HG03159 (cell line): ENCODE results near the gene PGF.

ENCODE experiments used
- ATAC-seq: cut with Tn5 transposase; IDR thresholded peaks from one replicate; pipeline ENCODE4 v1.9.1; 2021; ENCODE audit warnings: mild to moderate bottlenecking, moderate library complexity; ENCODE audit not compliant: unreplicated experiment

The PGF gene

GRCh38 chr14:74905595-74906142 lies 49.7 kb downstream of the PGF start:
- ATAC-seq: no peak

GRCh38 chr14:74904635-74905503 lies 50.5 kb downstream of the PGF start:
- no peak for ATAC-seq

GRCh38 chr14:74902941-74903705 lies 52.3 kb downstream of the PGF start:
- no peak for ATAC-seq

GRCh38 chr14:74898694-74899093 lies 56.7 kb downstream of the PGF start:
- no peak for ATAC-seq

- ATAC-seq: no peak
These were observed 57.3 kb downstream of the PGF start for GRCh38 chr14:74898083-74898482.

- no peak for ATAC-seq
These were observed 57.8 kb downstream of the PGF start for GRCh38 chr14:74897642-74898041.

- no peak for ATAC-seq
These were observed 59.0 kb downstream of the PGF start for GRCh38 chr14:74896400-74896799.

- peak; percentile 56 for ATAC-seq
These were observed 61.7 kb downstream of the PGF start for GRCh38 chr14:74893614-74894091.

GRCh38 chr14:74892745-74893144 lies 62.7 kb downstream of the PGF start:
- ATAC-seq: no peak

GRCh38 chr14:74891870-74892269 lies 63.5 kb downstream of the PGF start:
- no peak for ATAC-seq
